ENCODE measurements around the gene CBLB.
A peak's percentile ranks its signal among the peaks of the same experiment; 100 is the strongest.

Gene CBLB

DNA sequence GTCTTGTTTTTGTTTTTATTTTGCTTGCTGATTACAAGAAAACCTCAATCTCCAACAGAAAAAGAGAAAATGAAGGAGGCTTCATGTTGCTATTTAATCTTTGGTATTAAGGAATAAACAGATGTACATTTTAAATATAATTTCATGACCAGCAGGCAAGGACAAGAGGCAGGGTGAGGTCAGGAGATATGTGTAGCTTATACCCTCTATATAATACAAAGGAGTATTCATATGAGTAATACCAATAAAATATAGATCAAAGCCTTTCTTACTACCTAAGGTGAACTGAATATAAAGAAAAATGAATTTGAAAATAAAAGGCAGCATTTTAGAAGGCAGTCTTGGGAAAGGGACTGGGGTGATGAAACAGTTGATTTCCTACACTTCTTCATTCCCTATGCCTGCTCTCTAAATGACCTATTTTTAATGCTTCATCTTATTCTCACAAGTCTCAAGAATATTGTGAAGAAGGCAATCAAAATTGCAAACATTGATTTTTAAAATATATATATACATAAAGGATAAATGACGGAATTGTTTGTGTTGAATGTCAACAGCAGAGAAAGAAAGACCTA is 8.6 kb upstream of the CBLB start:
- no peak for DNase-seq (ENCODE audit: low read depth in 2 of 2)
- H3K4me3 ChIP-seq (replicated peaks in 1 of 2; ENCODE audit: low read depth in 2 of 2, low read length in 2 of 2) = no peak overlapping the region
- TF ChIP-seq, protein P1, sequence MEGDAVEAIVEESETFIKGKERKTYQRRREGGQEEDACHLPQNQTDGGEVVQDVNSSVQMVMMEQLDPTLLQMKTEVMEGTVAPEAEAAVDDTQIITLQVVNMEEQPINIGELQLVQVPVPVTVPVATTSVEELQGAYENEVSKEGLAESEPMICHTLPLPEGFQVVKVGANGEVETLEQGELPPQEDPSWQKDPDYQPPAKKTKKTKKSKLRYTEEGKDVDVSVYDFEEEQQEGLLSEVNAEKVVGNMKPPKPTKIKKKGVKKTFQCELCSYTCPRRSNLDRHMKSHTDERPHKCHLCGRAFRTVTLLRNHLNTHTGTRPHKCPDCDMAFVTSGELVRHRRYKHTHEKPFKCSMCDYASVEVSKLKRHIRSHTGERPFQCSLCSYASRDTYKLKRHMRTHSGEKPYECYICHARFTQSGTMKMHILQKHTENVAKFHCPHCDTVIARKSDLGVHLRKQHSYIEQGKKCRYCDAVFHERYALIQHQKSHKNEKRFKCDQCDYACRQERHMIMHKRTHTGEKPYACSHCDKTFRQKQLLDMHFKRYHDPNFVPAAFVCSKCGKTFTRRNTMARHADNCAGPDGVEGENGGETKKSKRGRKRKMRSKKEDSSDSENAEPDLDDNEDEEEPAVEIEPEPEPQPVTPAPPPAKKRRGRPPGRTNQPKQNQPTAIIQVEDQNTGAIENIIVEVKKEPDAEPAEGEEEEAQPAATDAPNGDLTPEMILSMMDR (IDR thresholded peaks at IDR 0.05; ENCODE audit: low read depth, low read length) = no peak

DNA sequence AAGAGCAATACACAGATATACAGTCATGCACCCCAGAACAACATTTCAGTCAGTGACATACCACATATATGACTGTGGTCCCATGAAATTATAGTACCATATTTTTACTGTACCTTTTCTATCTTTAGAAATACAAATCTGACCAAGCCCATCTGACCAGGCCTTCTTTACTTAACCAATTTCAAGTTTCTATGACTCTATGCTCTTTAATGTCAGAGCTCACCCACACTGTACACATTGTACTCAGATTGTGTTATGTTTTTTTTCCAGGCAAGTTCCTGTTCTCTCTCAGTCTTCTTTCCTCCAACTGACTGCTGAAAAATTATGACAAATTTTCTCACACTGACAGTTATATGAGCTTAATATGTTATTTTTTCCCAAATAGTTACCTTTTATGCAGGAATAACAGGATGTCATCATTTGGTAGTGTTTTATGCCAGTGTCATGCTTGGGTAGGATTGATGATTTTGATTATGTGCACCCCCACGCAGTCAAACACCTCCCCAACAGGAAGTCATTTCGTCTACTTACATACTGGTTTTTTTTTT is 8.0 kb upstream of the CBLB start:
- no peak overlapping the region for H3K4me3 ChIP-seq (replicated peaks in 1 of 2; ENCODE audit: low read depth in 2 of 2, low read length in 2 of 2)
- TF ChIP-seq, protein P1 (IDR thresholded peaks at IDR 0.05; ENCODE audit: low read depth, low read length) = no peak
- peak in 1 of 2 donors; percentile 43 for DNase-seq (ENCODE audit: low read depth in 2 of 2)

DNA sequence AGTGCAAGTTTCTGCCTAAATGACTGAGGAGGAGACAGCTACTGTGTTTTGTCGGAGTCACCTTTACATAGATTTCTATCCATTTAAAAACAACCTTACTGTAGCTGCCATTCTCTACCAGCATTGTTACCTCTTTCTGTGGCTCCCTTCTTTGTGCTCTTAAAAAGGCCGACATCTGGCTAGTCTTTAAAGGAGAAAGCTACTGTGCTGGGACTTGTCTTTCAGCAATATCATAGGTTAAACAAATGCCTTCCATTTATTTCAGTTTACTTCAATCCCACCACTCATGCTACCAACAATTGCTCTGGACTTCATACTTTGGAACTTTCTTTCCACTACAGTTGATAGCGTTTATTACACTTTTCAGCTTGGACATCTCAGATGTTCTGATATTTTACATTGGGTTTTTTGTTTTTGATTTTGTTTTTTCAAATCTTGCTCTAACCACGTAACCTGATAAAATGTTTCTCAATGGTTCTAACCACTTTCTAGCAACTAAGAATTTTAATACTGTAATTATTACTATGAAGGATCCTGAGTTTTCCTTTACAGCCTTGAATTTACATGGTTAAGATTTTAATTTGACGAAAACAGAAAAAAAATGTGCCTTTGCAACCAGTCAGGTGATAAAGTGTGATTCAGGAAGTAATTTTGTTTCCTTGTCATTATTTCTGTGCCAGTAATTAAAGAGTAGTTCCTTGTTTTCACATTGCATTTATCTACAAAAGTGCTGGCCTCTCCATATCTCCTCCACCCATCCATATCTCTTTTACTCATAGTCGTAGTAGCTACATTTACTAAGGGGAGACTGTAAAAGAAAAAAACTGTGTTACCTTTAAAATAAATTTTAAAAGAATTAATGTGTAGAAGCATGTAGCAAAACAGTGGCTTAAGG is 1.3 kb upstream of the CBLB start:
- peak overlapping the region; percentile 92 to 93 for H3K4me3 ChIP-seq (replicated peaks in 1 of 2; ENCODE audit: low read depth in 2 of 2, low read length in 2 of 2)
- TF ChIP-seq, protein P1 (IDR thresholded peaks at IDR 0.05; ENCODE audit: low read depth, low read length) = no peak
- DNase-seq (ENCODE audit: low read depth in 2 of 2) = no peak

DNA sequence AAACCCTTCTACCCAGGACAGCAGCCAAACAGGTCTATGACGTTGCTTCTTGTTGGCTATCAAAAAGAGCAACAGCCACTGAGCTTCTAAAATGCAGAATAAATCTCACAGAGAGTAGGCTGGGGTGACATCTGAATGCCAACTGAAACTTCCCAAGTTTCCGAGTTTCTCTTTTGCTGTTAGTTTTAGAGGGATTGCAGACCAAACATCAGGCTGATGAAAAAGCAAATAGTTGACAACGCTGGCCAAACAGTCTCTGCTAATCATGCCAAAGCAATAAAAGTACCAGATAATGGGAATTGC is 670 bp upstream of the CBLB start:
- TF ChIP-seq, protein P1 (IDR thresholded peaks at IDR 0.05; ENCODE audit: low read depth, low read length) = no peak
- no peak for DNase-seq (ENCODE audit: low read depth in 2 of 2)
- H3K4me3 ChIP-seq (replicated peaks in 1 of 2; ENCODE audit: low read depth in 2 of 2, low read length in 2 of 2) = peak overlapping the region; percentile 92 to 93

- TF ChIP-seq, protein P1 (IDR thresholded peaks at IDR 0.05; ENCODE audit: low read depth, low read length) = no peak
- H3K4me3 ChIP-seq (replicated peaks in 1 of 2; ENCODE audit: low read depth in 2 of 2, low read length in 2 of 2) = peak overlapping the region; percentile 92 to 93
- peak; percentile 63 to 65 for DNase-seq (ENCODE audit: low read depth in 2 of 2)
These were observed 426 bp downstream of the CBLB start for GRCh38 chr3:105868431-105868741.

DNA sequence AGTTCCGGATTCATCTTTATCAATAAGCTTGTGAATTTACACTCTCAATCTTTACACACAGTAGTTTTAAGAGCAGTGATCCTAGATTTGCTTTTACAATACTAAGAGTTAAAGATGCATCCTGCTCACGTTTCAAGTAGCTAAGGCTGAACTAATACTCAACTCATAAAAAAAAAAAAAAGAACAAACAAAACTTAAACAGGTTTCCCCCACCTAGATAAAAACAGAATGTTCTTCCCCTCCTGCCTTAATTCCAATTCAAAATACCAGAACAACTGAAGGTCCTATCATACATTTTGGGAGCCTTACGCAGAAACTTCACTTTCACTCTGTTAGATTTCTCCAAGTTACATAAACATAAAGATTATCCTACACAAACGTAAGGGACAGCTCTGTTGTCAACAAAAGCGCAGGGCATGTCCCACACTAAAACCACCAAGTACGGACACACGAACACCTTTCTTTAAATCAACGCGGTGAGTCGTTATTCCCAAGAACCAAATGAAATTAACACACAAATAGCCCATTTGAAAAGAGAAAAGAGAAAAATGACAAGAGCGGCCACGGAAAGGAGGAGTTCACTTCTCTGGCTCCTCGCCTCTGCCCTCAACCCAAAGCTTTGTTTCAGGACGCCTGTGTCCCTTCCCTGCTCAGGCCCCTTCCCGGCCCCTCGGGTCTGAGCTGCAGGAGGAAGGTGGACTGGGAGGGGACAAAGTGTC is 941 bp downstream of the CBLB start:
- H3K4me3 ChIP-seq (replicated peaks in 1 of 2; ENCODE audit: low read depth in 2 of 2, low read length in 2 of 2) = peak overlapping the region; percentile 92 to 93
- peak; percentile 33 to 42 for DNase-seq (ENCODE audit: low read depth in 2 of 2)
- TF ChIP-seq, protein P1 (IDR thresholded peaks at IDR 0.05; ENCODE audit: low read depth, low read length) = no peak
